GM06990 (cell line): Measurements from ENCODE around the gene FOXA2.

ENCODE experiments used
- DNase-seq: peaks from one replicate; pipeline ENCODE4 v3.0.0-alpha.2; 2011; ENCODE audit not compliant: insufficient read length; ENCODE audit errors: extremely low read depth
- H3K27me3 ChIP-seq: replicated peaks from 2 replicates; pipeline ENCODE4 v1.6.0; 2011; ENCODE audit warnings: low read length; ENCODE audit not compliant: control insufficient read depth, insufficient read depth
- H3K36me3 ChIP-seq: 2 replicates; pipeline ENCODE4 v1.5.1; 2011; ENCODE audit warnings: low read length; ENCODE audit not compliant: control insufficient read depth, insufficient read depth
- H3K4me3 ChIP-seq: replicated peaks from 2 replicates; pipeline ENCODE4 v1.5.1; 2011; ENCODE audit warnings: low read depth, mild to moderate bottlenecking, control low read depth, low read length
- CTCF ChIP-seq: IDR thresholded peaks from 2 replicates; pipeline ENCODE4 v1.5.1; 2011; ENCODE audit warnings: low read length, control low read depth, mild to moderate bottlenecking, inconsistent platforms; ENCODE audit not compliant: insufficient read depth, poor library complexity, severe bottlenecking

The FOXA2 gene

DNA sequence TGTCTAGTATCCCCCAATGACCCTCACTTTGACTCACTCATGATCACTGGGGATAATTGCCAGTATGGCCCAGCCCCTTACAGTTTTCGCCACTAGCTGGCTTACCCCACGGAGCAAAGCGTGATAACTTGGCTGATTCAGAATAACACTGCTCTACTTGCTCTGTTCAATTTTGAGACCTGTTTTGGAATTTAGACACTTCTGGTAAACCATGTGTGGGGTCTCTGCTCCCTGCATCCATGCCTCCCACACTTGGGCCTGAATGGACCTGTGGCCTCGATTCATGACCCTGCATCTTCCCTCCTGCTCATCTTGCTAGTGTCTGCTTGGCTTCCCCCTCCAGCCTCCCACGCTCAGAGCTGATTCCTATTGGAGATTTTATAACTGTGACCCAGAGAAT, 48.9 kb downstream of the FOXA2 start:
- H3K36me3 ChIP-seq, result no peaks in the 10 kb centered on the region
- no peaks in the 10 kb centered on the region for H3K27me3 ChIP-seq
- no peak for DNase-seq
- H3K4me3 ChIP-seq, result no peak overlapping the region
- TF ChIP-seq CTCF, result no peak

- Histone ChIP-seq H3K4me3 (no peak overlapping the region), H3K36me3 (no peaks in the 10 kb centered on the region), H3K27me3 (no peaks in the 10 kb centered on the region)
- no peak for DNase-seq
- TF ChIP-seq CTCF, result no peak
Measured at GRCh38 chr20:22533823-22534751, 50.3 kb downstream of the FOXA2 start.

- DNase-seq, result no peak
- no peak for TF ChIP-seq CTCF
- no peak overlapping the region for H3K4me3 ChIP-seq
- no peaks in the 10 kb centered on the region for H3K36me3 ChIP-seq
- H3K27me3 ChIP-seq, result no peaks in the 10 kb centered on the region
Measured at GRCh38 chr20:22532598-22532997, 51.8 kb downstream of the FOXA2 start.

- Histone ChIP-seq H3K27me3 (no peaks in the 10 kb centered on the region), H3K4me3 (no peak overlapping the region), H3K36me3 (no peaks in the 10 kb centered on the region)
- no peak for DNase-seq
- no peak for TF ChIP-seq CTCF
Measured at GRCh38 chr20:22531756-22532155, 52.6 kb downstream of the FOXA2 start.

DNA sequence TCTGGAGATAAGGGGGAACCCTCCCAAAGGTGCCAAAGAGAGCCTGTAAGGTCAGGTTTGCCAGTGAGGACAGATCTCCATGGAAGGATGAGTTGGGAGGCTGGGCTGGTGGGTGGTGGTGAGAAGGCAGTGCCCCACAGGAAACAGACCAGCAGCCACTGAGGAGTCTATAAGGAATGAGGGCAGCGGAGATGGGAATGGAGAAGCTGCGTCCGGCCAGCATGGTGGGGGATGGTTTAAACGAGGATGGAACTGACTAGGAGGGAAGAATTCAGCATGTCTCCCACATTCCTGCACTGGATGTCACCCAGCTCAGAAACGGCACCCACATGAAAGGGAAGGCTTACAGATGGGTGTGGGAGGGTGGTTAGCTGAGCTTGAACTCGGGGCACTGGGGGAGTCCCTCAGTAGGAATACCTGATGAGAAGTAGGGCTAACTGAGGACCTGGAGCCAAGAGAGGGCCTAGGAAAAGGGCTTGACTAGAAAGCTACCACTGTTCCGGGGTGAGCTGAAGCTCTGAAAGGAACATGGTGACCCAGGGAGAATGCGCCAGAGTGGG, 53.2 kb downstream of the FOXA2 start:
- H3K4me3 ChIP-seq, result no peak overlapping the region
- TF ChIP-seq CTCF, result no peak
- DNase-seq, result no peak
- H3K36me3 ChIP-seq, result no peaks in the 10 kb centered on the region
- no peaks in the 10 kb centered on the region for H3K27me3 ChIP-seq
